NT2/D1 (cell line): ENCODE data around the gene CARD11.

ENCODE experiments used
- DNase-seq: peaks from one replicate; pipeline ENCODE4 v3.0.0-alpha.2; 2011; ENCODE audit warnings: low read depth, low spot score
- H3K27me3 ChIP-seq: 2 replicates; pipeline ENCODE4 v1.6.0; 2011; ENCODE audit warnings: mild to moderate bottlenecking; ENCODE audit not compliant: insufficient read length, insufficient read depth
- H3K36me3 ChIP-seq: 2 replicates; pipeline ENCODE4 v1.6.1; 2011; ENCODE audit warnings: mild to moderate bottlenecking, low read length, mixed read lengths; ENCODE audit not compliant: insufficient read depth, insufficient read length
- H3K4me1 ChIP-seq: 2 replicates; pipeline ENCODE4 v1.5.1; 2011; ENCODE audit not compliant: insufficient read depth, insufficient read length
- H3K4me3 ChIP-seq: 2 replicates; pipeline ENCODE4 v1.5.1; 2011; ENCODE audit warnings: low read depth; ENCODE audit not compliant: insufficient read length
- H3K9ac ChIP-seq: 2 replicates; pipeline ENCODE4 v1.6.0; 2011; ENCODE audit warnings: low read depth; ENCODE audit not compliant: insufficient read length
- H3K9me3 ChIP-seq: 2 replicates; pipeline ENCODE4 v1.5.1; 2011; ENCODE audit warnings: mild to moderate bottlenecking, low read length; ENCODE audit not compliant: insufficient read depth
- SUZ12 ChIP-seq: IDR thresholded peaks from 2 replicates; pipeline ENCODE4 v1.6.1; 2011; ENCODE audit not compliant: insufficient read length, insufficient read depth; ENCODE audit errors: extremely low read depth
- YY1 ChIP-seq: IDR thresholded peaks from 2 replicates; pipeline ENCODE4 v1.6.1; 2011; ENCODE audit not compliant: insufficient read length, insufficient read depth
- ZNF274 ChIP-seq: IDR thresholded peaks from 2 replicates; pipeline ENCODE4 v1.6.1; 2011; ENCODE audit warnings: mild to moderate bottlenecking, low read depth, low read length

The CARD11 gene

GRCh38 chr7:2993868-2994267 lies 49.8 kb downstream of the CARD11 start:
- no peak for DNase-seq
- Histone ChIP-seq H3K4me1 (peaks cover 2% of the 10 kb centered on the region), H3K4me3 (no peak overlapping the region), H3K9me3 (peaks cover 11% of the 10 kb centered on the region; the same call in 1 of the 2 replicates), H3K9ac (no peak overlapping the region), H3K36me3 (no peaks in the 10 kb centered on the region), H3K27me3 (no peaks in the 10 kb centered on the region)
- TF ChIP-seq ZNF274 (no peak), SUZ12 (no peak), YY1 (no peak)

GRCh38 chr7:2993396-2993795 lies 50.3 kb downstream of the CARD11 start:
- no peak overlapping the region for H3K4me3 ChIP-seq
- no peak for DNase-seq
- H3K4me1 ChIP-seq = peaks cover 2% of the 10 kb centered on the region
- TF ChIP-seq ZNF274 = no peak
- no peak for TF ChIP-seq SUZ12
- no peak for TF ChIP-seq YY1
- peaks cover 11% of the 10 kb centered on the region; the same call in 1 of the 2 replicates for H3K9me3 ChIP-seq
- H3K27me3 ChIP-seq = no peaks in the 10 kb centered on the region
- no peaks in the 10 kb centered on the region for H3K36me3 ChIP-seq
- H3K9ac ChIP-seq = no peak overlapping the region

- Histone ChIP-seq H3K36me3 (no peaks in the 10 kb centered on the region), H3K27me3 (no peaks in the 10 kb centered on the region), H3K4me3 (no peak overlapping the region), H3K4me1 (peaks cover 2% of the 10 kb centered on the region), H3K9me3 (peaks cover 19% of the 10 kb centered on the region; the same call in 1 of the 2 replicates), H3K9ac (no peak overlapping the region)
- DNase-seq = no peak
- TF ChIP-seq ZNF274 (no peak), SUZ12 (no peak), YY1 (no peak)
Observed at GRCh38 chr7:2990949-2991470, 52.7 kb downstream of the CARD11 start.

GRCh38 chr7:2986561-2986960 lies 57.1 kb downstream of the CARD11 start:
- TF ChIP-seq ZNF274 (no peak), SUZ12 (no peak), YY1 (no peak)
- Histone ChIP-seq H3K9ac (no peak overlapping the region), H3K27me3 (no peaks in the 10 kb centered on the region), H3K4me1 (no peaks in the 10 kb centered on the region), H3K36me3 (no peaks in the 10 kb centered on the region), H3K4me3 (no peak overlapping the region), H3K9me3 (peaks cover 14% of the 10 kb centered on the region; the same call in 1 of the 2 replicates)
- DNase-seq = no peak

GRCh38 chr7:2985866-2986265 lies 57.8 kb downstream of the CARD11 start:
- DNase-seq = no peak
- peaks cover 8% of the 10 kb centered on the region; the same call in 1 of the 2 replicates for H3K9me3 ChIP-seq
- H3K36me3 ChIP-seq = no peaks in the 10 kb centered on the region
- TF ChIP-seq SUZ12 (no peak), ZNF274 (no peak), YY1 (no peak)
- no peaks in the 10 kb centered on the region for H3K27me3 ChIP-seq
- no peak overlapping the region for H3K9ac ChIP-seq
- no peak overlapping the region for H3K4me3 ChIP-seq
- H3K4me1 ChIP-seq = no peaks in the 10 kb centered on the region

- H3K4me3 ChIP-seq = no peak overlapping the region
- peaks cover 8% of the 10 kb centered on the region; the same call in 1 of the 2 replicates for H3K9me3 ChIP-seq
- H3K4me1 ChIP-seq = peaks cover 5% of the 10 kb centered on the region
- H3K9ac ChIP-seq = no peak overlapping the region
- H3K36me3 ChIP-seq = no peaks in the 10 kb centered on the region
- TF ChIP-seq YY1 (no peak), ZNF274 (no peak), SUZ12 (no peak)
- no peaks in the 10 kb centered on the region for H3K27me3 ChIP-seq
- DNase-seq = no peak
Observed at GRCh38 chr7:2984091-2984490, 59.6 kb downstream of the CARD11 start.

GRCh38 chr7:2983586-2983985 lies 60.1 kb downstream of the CARD11 start:
- no peaks in the 10 kb centered on the region for H3K27me3 ChIP-seq
- no peak for TF ChIP-seq ZNF274
- no peak for TF ChIP-seq YY1
- TF ChIP-seq SUZ12 = no peak

GRCh38 chr7:2982831-2983230 lies 60.8 kb downstream of the CARD11 start:
- no peak for TF ChIP-seq ZNF274
- TF ChIP-seq SUZ12 = no peak
- TF ChIP-seq YY1 = no peak
- Histone ChIP-seq H3K4me3 (no peak overlapping the region), H3K27me3 (no peaks in the 10 kb centered on the region), H3K9ac (no peak overlapping the region), H3K36me3 (no peaks in the 10 kb centered on the region), H3K4me1 (peaks cover 12% of the 10 kb centered on the region), H3K9me3 (peaks cover 8% of the 10 kb centered on the region; the same call in 1 of the 2 replicates)
- DNase-seq = no peak

More at GRCh38 chr7:2983586-2983985, 60.1 kb downstream of the CARD11 start:
- no peak for DNase-seq
- H3K36me3 ChIP-seq = no peaks in the 10 kb centered on the region
- no peak overlapping the region for H3K9ac ChIP-seq
- H3K4me1 ChIP-seq = peaks cover 10% of the 10 kb centered on the region
- H3K4me3 ChIP-seq = no peak overlapping the region
- H3K9me3 ChIP-seq = peaks cover 8% of the 10 kb centered on the region; the same call in 1 of the 2 replicates
